GM18517 (cell line): ENCODE measurements around the gene ALKAL2.

Experiments used
- ATAC-seq: cut with Tn5 transposase; IDR thresholded peaks from one replicate; pipeline ENCODE4 v1.9.1; 2021; ENCODE audit warnings: mild to moderate bottlenecking, moderate library complexity; ENCODE audit not compliant: unreplicated experiment

ALKAL2 gene

DNA sequence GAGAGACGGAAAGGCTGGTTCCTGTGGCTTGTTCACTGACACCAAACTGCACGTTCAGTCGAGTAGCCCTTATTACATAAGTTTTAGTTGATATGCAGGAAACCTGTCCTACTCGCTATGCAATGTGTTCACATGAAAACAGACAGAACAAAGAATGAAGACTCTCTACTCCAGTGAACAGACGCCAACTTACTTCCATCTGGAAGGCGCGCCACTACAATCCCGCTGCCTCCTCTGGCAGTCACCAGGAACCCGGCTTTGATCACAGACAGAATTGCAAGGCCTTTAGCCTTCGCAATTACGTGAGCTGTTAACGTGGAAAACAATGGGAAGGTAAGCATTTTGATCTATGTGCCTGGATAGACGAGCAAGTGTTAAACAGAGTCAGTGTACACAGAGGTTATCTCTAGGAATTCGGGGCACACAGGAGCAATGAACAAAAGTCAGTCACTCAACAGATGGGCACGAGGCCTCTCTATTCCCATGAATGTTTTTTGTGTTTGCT is 38.3 kb downstream of the ALKAL2 start:
- no peak for ATAC-seq

DNA sequence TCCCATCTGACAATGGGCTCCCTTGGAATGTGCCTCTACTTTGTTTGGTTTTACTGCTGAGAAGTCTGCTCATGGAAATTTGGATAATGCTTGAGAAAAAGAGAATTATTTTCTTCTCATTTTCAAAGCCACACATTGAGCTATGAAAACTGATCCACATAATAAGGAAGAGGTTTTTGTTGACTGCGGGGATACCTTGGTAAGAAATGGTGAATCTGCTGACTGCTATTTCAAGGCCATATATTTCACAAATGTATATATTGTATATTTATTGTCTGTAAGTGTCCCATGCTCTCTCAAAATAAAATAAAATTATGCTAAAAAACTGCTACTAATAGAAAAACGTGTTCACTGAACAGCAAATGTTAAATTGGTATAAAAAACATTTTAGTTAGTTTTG is 39.2 kb downstream of the ALKAL2 start:
- no peak for ATAC-seq

DNA sequence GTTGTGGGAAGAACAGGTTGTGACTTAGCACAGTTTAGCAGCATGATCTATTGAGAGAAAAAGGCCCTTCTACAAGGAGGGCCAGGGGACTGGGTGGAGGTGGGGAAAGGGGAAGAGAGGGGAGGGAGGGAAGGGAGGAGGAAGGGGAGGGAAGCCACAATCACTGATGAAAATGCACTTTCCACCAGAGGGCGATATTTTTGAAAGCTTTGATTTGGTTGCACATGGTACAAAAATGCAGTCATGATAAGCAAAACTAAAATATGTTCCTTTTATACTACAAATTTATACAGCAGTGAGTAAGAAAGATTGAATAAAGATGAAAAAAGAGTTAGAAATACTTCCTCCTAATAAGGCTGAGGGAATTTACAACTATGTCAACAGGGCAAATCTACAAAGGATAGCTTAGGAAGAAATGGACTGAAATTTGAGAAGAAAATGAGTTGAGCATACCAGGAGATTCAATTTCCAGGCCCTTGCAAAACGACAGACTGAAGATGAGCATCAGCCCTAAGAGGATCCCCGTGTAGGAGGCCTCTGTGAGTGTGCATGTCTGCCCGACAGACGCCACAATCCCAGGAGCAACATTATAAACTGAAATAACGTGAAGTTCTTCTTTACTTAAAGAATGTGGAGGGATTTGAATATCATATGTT is 41.3 kb downstream of the ALKAL2 start:
- no peak for ATAC-seq

DNA sequence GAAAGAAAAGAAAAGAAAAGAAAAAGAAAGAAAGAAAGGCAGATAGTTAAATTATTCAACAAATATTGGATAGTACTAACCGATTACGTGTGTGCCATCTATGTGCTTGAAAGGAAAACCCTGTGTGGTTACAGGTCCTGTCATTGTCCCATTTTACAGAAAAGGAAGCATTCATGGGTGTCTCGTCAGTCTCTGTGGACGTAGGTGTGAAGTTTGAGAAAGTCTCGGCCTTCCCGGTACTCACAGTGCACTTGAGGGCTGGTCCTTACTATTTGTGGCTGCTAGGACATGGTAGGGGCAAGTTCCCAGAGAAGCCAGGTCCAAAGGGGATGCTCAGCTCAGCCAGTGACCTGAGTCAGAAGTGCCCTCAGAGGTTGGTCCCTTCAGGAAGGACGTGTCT is 43.3 kb downstream of the ALKAL2 start:
- no peak for ATAC-seq

DNA sequence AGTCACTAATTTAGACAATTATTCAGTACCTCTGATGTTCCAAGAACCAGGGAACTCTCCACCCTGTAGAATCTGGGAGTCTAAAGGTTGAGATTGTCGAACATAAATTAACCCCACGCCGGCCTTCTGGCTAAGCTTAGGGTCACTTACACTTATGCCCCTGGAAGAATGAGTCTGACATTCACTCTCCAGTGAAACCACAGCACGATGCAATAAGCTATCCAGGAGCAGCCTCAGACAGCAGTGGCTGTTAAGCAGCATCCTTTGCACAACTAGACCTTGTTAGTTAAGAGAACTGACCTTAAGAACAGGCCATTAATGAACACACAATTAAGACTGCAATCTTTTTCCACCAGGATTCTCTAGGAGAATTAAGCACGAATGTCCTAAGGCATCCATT is 49.0 kb downstream of the ALKAL2 start:
- no peak for ATAC-seq

DNA sequence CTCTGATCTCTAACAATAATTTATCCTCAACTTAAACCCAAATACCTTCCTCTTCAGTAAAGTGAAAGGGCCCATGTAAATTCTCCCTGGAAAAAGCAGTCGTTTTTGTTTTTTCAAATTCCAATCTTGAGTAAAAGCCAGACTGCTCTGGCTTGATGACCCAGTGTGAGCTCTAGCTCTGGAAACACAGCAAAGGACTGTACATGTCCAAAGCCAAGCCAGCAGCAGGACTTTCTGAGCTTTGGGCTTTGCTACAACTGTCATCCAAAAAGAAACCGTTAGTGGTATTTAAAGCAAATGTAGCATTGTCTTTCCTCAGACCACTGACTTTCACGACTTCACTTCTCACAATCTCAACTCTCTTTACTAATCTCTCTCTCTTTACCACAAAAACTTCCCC is 49.5 kb downstream of the ALKAL2 start:
- no peak for ATAC-seq

DNA sequence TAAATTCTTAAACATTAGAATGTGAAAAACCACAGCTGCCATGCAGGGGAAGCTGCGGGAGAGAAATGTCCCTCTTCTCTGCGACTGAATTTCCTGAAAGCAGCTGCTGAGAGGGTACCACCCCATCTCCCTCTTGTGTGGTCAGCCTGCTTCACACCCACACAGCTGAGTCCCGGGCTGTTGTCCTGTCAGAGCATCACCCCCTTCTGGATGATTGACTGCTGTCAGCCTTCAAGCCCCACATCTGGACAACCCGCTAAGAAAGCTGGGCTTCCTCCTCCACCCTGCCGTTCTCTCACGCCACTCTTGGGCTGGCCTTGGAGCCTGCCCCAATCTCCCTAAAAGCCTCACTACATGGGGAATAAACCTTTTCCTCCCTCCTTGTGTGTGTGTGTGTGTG is 50.0 kb downstream of the ALKAL2 start:
- no peak for ATAC-seq

DNA sequence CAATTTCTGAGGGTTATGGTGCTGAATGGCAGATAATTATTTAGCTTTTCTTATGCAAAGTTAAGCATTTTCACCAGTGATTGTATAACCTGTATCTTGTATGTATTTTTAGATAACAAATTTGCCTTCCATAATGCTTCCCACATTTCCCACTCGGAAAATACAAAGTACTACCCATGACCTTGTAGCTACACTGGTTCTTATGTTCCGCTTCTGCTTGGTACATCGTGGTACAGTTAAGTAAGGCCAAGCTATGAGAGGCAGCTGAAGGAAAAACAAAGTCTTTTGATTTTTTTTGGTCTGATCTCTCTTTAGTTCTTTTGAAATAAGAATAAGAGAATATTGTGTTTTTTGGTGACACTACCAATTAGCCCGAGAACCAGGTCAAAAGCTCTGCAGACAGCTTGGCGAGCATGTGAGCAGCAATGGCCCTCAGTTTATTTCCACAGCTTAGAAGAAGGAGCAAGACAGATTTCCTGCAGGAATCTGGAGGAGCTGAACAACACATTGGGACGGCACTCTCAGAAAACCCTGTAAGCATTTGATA is 50.8 kb downstream of the ALKAL2 start:
- ATAC-seq: no peak

DNA sequence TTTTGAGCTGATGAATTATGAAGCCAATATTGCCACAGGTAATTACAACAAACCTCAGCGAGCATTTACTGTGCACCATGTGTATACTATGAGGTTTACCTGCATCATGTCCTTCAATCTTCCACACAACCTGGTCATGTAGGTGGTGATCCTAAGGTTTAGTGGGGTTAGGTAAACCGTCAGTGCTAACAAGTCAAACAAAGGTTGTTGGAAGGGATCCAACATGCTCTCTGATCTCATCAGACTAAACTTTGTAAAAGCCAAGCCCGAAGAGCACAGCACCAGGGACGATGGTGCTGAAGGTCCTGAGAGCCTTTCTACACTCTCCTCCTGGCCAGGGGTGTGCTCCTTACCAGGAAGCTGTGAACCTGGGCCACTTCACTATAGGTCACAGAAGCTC is 53.5 kb downstream of the ALKAL2 start:
- no peak for ATAC-seq

DNA sequence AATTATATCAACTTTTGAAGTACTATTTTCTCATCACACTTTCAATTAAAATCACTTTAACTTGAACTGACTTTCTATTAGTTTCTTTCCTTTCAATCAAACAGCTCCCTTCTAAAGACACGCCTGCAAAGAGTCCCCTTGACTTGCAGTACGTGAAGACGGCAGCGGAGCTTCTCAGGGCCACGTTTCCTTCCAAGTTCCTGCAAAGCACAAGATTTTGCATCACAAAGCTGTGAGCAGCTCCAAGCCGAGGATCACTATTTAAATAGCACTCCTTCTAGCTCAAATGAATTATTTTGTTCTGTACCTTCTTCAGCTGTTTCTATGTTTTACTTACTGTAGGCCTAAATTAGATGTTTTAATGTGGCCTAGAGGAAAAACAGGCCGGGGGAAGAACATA is 54.9 kb downstream of the ALKAL2 start:
- ATAC-seq: no peak

DNA sequence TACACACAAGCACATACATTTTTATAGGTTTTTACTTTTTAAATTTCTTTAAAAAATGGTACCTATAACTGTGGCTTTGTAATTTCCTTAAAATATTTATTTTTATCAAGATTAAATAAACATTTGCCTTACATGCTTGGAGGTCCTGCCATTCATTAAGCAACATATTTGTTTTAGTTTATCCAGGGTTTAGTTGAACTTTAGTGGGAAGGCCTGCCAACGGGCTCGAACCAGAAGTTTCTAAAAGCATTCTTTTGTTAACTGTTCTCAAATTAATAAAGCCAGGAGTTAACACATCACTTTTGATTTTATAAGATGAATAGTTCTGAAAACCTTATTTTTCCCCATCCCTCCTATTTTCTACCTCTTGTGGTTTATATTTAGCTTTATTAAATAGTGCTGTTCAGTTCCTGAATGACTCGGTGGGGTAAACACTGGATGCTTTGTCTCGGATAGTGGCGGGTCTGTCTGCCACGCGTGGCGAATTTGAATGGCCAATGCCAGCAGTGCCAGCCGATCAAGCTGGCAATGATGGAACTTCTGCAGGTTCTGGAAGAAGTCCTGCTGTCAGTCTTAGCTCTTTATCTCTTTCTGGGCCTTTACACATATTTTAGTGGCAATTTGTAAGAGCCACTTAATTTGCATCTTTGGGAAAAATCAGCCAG is 56.2 kb downstream of the ALKAL2 start:
- ATAC-seq: no peak
